Upper lobe of left lung (tissue), 4 donors: Measurements from ENCODE around the gene APC2.

ENCODE experiments used
- EP300 ChIP-seq, 4 donors: sonication (generic); formaldehyde crosslinking; IDR thresholded peaks; one replicate each; pipeline ENCODE4 v1.5.1; 2017; ENCODE audit warnings: antibody characterized with exemption in 4 of 4, control low read depth in 2 of 4
- POLR2A ChIP-seq, 4 donors: fragments of 450-650 bp; IDR thresholded peaks; one replicate each; pipeline ENCODE4 v1.5.1; 2016 to 2017; ENCODE audit warnings: antibody characterized with exemption in 4 of 4, mild to moderate bottlenecking in 2 of 4
- TF ChIP-seq, protein P1 (sequence below), 6 experiments: fragments of 450-650 bp in 4 of 6; fragments of 200-600 bp in 2 of 6; sonication (generic) in 2 of 6; IDR thresholded peaks; one replicate each; pipeline ENCODE4 v1.5.1; 2016 to 2019; ENCODE audit warnings: antibody characterized with exemption in 6 of 6

DNA sequence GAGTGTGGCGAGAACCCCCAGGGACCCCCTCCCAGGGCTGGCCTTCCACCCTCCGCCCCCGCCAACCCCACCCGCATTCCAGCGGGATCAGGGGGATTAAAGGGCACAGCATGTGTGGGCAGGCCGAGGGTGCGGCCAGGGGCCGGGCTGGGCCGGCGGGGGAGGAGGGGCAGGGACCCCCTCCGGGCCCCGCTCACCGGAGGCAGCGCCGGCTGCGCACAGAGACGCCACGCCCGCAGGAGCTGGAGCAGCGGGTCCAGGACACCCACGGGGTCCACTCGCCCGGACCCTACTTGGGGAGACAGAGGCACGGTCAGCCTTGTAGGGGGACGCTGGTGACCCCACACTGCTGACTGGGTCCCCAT, 60.5 kb downstream of the APC2 start:
- TF ChIP-seq, protein P1, sequence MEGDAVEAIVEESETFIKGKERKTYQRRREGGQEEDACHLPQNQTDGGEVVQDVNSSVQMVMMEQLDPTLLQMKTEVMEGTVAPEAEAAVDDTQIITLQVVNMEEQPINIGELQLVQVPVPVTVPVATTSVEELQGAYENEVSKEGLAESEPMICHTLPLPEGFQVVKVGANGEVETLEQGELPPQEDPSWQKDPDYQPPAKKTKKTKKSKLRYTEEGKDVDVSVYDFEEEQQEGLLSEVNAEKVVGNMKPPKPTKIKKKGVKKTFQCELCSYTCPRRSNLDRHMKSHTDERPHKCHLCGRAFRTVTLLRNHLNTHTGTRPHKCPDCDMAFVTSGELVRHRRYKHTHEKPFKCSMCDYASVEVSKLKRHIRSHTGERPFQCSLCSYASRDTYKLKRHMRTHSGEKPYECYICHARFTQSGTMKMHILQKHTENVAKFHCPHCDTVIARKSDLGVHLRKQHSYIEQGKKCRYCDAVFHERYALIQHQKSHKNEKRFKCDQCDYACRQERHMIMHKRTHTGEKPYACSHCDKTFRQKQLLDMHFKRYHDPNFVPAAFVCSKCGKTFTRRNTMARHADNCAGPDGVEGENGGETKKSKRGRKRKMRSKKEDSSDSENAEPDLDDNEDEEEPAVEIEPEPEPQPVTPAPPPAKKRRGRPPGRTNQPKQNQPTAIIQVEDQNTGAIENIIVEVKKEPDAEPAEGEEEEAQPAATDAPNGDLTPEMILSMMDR (IDR thresholded peaks at IDR 0.05): no peak
- no peak for TF ChIP-seq POLR2A (IDR thresholded peaks at IDR 0.05)
- no peak for TF ChIP-seq EP300 (IDR thresholded peaks at IDR 0.05)
